Sigmoid colon (tissue), 4 donors: ENCODE data around the gene TCEANC.

ENCODE experiments used
- POLR2A ChIP-seq, 2 donors: fragments of 450-650 bp; IDR thresholded peaks; one replicate each; pipeline ENCODE4 v1.6.1; 2016; ENCODE audit warnings: antibody characterized with exemption in 2 of 2, mild to moderate bottlenecking in 2 of 2, moderate library complexity in 2 of 2
- POLR2AphosphoS5 ChIP-seq, 4 donors: sonication (generic); formaldehyde crosslinking; IDR thresholded peaks; one replicate each; pipeline ENCODE4 v1.6.1; 2017; ENCODE audit warnings: antibody characterized with exemption in 4 of 4
- TF ChIP-seq, protein P1 (sequence below), 4 experiments: fragments of 450-650 bp in 3 of 4; fragments of 200-600 bp in 1 of 4; IDR thresholded peaks; one replicate each; pipeline ENCODE4 v1.5.1; 2016 to 2019; ENCODE audit warnings: antibody characterized with exemption in 4 of 4, mild to moderate bottlenecking in 3 of 4, moderate library complexity in 2 of 4

DNA sequence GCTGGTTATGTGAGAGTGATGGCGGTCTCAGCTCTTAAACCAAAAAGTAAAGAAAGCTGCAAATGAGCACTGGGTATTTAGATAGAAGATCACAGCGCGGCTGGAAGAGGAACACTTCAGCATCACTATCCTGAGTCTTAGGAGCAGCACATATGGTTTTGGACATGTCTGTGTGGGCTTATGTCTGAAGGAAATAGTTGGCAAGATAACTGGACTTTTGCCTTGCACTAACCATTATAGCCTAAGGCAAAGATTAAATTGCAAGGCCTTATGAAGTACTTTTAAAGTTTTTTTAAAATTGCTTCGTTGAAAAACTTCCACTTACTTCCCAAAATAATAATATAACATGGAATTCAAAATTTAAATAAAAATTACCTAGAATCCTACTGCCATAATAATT lies 31.4 kb downstream of the TCEANC start:
- TF ChIP-seq, protein P1, sequence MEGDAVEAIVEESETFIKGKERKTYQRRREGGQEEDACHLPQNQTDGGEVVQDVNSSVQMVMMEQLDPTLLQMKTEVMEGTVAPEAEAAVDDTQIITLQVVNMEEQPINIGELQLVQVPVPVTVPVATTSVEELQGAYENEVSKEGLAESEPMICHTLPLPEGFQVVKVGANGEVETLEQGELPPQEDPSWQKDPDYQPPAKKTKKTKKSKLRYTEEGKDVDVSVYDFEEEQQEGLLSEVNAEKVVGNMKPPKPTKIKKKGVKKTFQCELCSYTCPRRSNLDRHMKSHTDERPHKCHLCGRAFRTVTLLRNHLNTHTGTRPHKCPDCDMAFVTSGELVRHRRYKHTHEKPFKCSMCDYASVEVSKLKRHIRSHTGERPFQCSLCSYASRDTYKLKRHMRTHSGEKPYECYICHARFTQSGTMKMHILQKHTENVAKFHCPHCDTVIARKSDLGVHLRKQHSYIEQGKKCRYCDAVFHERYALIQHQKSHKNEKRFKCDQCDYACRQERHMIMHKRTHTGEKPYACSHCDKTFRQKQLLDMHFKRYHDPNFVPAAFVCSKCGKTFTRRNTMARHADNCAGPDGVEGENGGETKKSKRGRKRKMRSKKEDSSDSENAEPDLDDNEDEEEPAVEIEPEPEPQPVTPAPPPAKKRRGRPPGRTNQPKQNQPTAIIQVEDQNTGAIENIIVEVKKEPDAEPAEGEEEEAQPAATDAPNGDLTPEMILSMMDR (IDR thresholded peaks at IDR 0.05) = no peak
- TF ChIP-seq POLR2AphosphoS5 (IDR thresholded peaks at IDR 0.05) = no peak
- TF ChIP-seq POLR2A (IDR thresholded peaks at IDR 0.05) = no peak
